ENCODE data around the gene SP2. TPM values are rescaled to one million over a fixed set of nuclear protein-coding genes. Genes with fewer than 3 reads are reported as not detected.
A peak's percentile ranks its signal among the peaks of the same experiment; 100 is the strongest.

SP2 gene
- total and polyA plus RNA-seq, 2 of the 13 experiments (the other 11 are each of a cell fraction or from before 2014, with no cell fraction given) = 1.4 to 4.8 TPM

DNA sequence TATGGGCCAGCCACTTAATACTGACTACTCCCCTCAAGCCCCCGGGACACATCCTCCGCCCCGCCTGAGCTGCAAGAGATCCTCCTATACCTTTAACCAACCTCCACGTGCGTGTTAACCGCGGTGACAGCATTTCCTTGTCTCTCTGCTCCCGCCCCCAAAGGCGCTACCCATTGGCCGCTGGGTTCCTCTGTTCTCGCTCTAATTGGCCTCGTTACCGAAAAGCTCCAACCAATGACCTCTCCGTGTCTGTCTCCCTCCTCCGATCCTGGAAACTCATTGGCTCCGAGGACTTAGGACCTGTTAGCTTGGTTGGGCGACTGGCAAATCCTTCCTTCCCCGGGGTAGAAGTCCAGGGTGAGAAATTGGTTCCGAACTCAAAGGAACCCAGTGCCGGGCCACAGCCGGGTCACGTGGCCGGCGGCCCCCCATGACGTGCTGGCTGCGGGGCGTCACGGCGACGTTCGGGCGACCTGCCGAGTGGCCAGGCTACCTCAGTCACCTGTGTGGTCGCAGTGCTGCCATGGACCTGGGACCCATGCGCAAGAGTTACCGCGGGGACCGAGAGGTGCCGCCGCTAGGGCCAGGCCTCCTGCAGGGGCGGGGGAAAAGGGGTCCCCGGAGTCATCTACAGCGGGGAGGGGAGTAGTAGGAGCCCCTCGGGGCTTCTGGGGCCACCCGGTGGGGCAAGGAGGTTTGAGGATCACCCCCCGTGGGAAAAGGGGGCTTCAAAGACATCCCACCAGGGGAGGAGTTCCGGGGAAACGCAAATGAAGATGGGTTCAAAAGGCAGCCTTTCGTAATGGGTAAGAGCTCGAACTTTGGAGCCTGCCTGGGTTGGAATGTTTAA lies 45.4 kb downstream of the SP2 start, which contains the start of gene PNPO (continued):
- TF ChIP-seq, protein P1, sequence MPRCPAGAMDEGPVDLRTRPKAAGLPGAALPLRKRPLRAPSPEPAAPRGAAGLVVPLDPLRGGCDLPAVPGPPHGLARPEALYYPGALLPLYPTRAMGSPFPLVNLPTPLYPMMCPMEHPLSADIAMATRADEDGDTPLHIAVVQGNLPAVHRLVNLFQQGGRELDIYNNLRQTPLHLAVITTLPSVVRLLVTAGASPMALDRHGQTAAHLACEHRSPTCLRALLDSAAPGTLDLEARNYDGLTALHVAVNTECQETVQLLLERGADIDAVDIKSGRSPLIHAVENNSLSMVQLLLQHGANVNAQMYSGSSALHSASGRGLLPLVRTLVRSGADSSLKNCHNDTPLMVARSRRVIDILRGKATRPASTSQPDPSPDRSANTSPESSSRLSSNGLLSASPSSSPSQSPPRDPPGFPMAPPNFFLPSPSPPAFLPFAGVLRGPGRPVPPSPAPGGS (CRISPR knock-in tag; IDR thresholded peaks at IDR 0.05) = peak; percentile 89; the same call in 1 of the 2 replicates
- TF ChIP-seq NFKB2 (CRISPR knock-in tag; IDR thresholded peaks at IDR 0.05; ENCODE audit: borderline replicate concordance) = peak; percentile 99
- peak; percentile 91 for TF ChIP-seq SIN3A (IDR thresholded peaks at IDR 0.05; ENCODE audit: borderline replicate concordance, low read depth, low read length)
- peak; percentile 85 for TF ChIP-seq KDM5A (IDR thresholded peaks at IDR 0.05; ENCODE audit: borderline replicate concordance, low read length)
- TF ChIP-seq EHMT2 (IDR thresholded peaks at IDR 0.05; ENCODE audit: borderline replicate concordance, low read depth, low read length) = peak; percentile 81; the same call in 1 of the 2 replicates
- TF ChIP-seq, protein P2, sequence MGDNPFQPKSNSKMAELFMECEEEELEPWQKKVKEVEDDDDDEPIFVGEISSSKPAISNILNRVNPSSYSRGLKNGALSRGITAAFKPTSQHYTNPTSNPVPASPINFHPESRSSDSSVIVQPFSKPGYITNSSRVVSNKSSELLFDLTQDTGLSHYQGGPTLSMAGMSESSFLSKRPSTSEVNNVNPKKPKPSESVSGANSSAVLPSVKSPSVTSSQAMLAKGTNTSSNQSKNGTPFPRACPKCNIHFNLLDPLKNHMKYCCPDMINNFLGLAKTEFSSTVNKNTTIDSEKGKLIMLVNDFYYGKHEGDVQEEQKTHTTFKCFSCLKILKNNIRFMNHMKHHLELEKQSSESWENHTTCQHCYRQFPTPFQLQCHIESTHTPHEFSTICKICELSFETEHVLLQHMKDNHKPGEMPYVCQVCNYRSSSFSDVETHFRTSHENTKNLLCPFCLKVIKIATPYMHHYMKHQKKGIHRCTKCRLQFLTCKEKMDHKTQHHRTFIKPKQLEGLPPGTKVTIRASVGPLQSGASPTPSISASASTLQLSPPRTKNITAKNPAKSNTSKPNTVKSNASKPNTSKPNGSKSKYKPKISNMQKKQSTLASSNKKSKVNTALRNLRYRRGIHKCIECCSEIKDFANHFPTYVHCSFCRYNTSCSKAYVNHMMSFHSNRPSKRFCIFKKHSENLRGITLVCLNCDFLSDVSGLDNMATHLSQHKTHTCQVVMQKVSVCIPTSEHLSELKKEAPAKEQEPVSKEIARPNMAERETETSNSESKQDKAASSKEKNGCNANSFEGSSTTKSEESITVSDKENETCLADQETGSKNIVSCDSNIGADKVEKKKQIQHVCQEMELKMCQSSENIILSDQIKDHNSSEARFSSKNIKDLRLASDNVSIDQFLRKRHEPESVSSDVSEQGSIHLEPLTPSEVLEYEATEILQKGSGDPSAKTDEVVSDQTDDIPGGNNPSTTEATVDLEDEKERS (CRISPR knock-in tag; IDR thresholded peaks at IDR 0.05) = peak; percentile 92
- TF ChIP-seq, protein P3, sequence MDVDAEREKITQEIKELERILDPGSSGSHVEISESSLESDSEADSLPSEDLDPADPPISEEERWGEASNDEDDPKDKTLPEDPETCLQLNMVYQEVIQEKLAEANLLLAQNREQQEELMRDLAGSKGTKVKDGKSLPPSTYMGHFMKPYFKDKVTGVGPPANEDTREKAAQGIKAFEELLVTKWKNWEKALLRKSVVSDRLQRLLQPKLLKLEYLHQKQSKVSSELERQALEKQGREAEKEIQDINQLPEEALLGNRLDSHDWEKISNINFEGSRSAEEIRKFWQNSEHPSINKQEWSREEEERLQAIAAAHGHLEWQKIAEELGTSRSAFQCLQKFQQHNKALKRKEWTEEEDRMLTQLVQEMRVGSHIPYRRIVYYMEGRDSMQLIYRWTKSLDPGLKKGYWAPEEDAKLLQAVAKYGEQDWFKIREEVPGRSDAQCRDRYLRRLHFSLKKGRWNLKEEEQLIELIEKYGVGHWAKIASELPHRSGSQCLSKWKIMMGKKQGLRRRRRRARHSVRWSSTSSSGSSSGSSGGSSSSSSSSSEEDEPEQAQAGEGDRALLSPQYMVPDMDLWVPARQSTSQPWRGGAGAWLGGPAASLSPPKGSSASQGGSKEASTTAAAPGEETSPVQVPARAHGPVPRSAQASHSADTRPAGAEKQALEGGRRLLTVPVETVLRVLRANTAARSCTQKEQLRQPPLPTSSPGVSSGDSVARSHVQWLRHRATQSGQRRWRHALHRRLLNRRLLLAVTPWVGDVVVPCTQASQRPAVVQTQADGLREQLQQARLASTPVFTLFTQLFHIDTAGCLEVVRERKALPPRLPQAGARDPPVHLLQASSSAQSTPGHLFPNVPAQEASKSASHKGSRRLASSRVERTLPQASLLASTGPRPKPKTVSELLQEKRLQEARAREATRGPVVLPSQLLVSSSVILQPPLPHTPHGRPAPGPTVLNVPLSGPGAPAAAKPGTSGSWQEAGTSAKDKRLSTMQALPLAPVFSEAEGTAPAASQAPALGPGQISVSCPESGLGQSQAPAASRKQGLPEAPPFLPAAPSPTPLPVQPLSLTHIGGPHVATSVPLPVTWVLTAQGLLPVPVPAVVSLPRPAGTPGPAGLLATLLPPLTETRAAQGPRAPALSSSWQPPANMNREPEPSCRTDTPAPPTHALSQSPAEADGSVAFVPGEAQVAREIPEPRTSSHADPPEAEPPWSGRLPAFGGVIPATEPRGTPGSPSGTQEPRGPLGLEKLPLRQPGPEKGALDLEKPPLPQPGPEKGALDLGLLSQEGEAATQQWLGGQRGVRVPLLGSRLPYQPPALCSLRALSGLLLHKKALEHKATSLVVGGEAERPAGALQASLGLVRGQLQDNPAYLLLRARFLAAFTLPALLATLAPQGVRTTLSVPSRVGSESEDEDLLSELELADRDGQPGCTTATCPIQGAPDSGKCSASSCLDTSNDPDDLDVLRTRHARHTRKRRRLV (CRISPR knock-in tag; IDR thresholded peaks at IDR 0.05) = peak; percentile 93
- TF ChIP-seq HHEX (CRISPR knock-in tag; IDR thresholded peaks at IDR 0.05) = no peak
- TF ChIP-seq, protein P4, sequence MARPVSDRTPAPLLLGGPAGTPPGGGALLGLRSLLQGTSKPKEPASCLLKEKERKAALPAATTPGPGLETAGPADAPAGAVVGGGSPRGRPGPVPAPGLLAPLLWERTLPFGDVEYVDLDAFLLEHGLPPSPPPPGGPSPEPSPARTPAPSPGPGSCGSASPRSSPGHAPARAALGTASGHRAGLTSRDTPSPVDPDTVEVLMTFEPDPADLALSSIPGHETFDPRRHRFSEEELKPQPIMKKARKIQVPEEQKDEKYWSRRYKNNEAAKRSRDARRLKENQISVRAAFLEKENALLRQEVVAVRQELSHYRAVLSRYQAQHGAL (CRISPR knock-in tag; IDR thresholded peaks at IDR 0.05; ENCODE audit: not compliant biosample characterization) = no peak
- TF ChIP-seq, protein P5, sequence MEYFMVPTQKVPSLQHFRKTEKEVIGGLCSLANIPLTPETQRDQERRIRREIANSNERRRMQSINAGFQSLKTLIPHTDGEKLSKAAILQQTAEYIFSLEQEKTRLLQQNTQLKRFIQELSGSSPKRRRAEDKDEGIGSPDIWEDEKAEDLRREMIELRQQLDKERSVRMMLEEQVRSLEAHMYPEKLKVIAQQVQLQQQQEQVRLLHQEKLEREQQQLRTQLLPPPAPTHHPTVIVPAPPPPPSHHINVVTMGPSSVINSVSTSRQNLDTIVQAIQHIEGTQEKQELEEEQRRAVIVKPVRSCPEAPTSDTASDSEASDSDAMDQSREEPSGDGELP (IDR thresholded peaks at IDR 0.05; ENCODE audit: borderline replicate concordance, low read depth) = peak; percentile 54; the same call in 1 of the 2 replicates
- no peak for TF ChIP-seq MAZ (IDR thresholded peaks at IDR 0.05; ENCODE audit: borderline replicate concordance, low read depth, low read length)
- TF ChIP-seq MAZ (CRISPR knock-in tag; IDR thresholded peaks at IDR 0.05; ENCODE audit: low read depth) = peak; percentile 92
- peak; percentile 72; the same call in 1 of the 2 replicates for TF ChIP-seq GZF1 (CRISPR knock-in tag; IDR thresholded peaks at IDR 0.05)
- TF ChIP-seq LCORL (IDR thresholded peaks at IDR 0.05) = no peak
- TF ChIP-seq LCORL (CRISPR knock-in tag; IDR thresholded peaks at IDR 0.05) = peak; percentile 84
- 0 out of 2 replicates have a peak, but pooled peaks have one; percentile 59 for TF ChIP-seq ZNF484 (CRISPR knock-in tag; IDR thresholded peaks at IDR 0.05; ENCODE audit: borderline replicate concordance, low read depth)
- no peak for TF ChIP-seq FOXP1 (IDR thresholded peaks at IDR 0.05)
- no peak; the same call in 1 of the 2 replicates for TF ChIP-seq FOXP1 (CRISPR knock-in tag; IDR thresholded peaks at IDR 0.05)

Measured in HepG2 (cell line).